ENCODE data around the gene BLCAP. TPM values are rescaled to one million over a fixed set of nuclear protein-coding genes. Genes with fewer than 3 reads are reported as not detected.

Gene BLCAP
- total and polyA plus RNA-seq, 2 of the 4 experiments (the other 2 are of a cell fraction): 17.7 to 67.3 TPM

- TF ChIP-seq RCOR1 (IDR thresholded peaks at IDR 0.05; ENCODE audit: insufficient replicate concordance, low read length): no peak
- no peak for TF ChIP-seq MXI1 (IDR thresholded peaks at IDR 0.05; ENCODE audit: borderline replicate concordance, low read depth, low read length)
Measured at GRCh38 chr20:37523012-37523391, 4.7 kb downstream of the BLCAP start (continued).

GRCh38 chr20:37522260-37523011 is 5.2 kb downstream of the BLCAP start:
- H2AK9ac ChIP-seq (replicated peaks; ENCODE audit: low read depth, low read length, poor library complexity): no peak overlapping the region
- H3K79me1 ChIP-seq (ENCODE audit: low read depth in 1 of 2, low read length in 2 of 2): peaks cover 44 to 86% of the 10 kb centered on the region in 2 experiments
- TF ChIP-seq SMC3 (IDR thresholded peaks at IDR 0.05; ENCODE audit: low read depth, low read length): no peak
- no peak for TF ChIP-seq MAZ (IDR thresholded peaks at IDR 0.05; ENCODE audit: borderline replicate concordance, low read depth, low read length)
- TF ChIP-seq CHD1 (IDR thresholded peaks at IDR 0.05; ENCODE audit: low read depth, low read length): no peak
- no peak for TF ChIP-seq USF2 (IDR thresholded peaks at IDR 0.05; ENCODE audit: low read depth, low read length)
- no peaks in the 10 kb centered on the region for H3K27me3 ChIP-seq (ENCODE audit: control insufficient read depth, insufficient read depth, low read length)
- no peak overlapping the region for H3K56ac ChIP-seq (ENCODE audit: extremely low read depth, insufficient read depth, low read length)
- no peak overlapping the region for H4K91ac ChIP-seq (ENCODE audit: insufficient read depth, low read depth, low read length)
- intact Hi-C loops (cut with micrococcal nuclease) (no loop called here), in situ Hi-C loops (cut with MboI; ENCODE audit: low sequenced_read_pairs) (no loop called here), dilution Hi-C loops (cut with HindIII; ENCODE audit: low sequenced_read_pairs, unreplicated experiment) (no loop called here)
- H2BK15ac ChIP-seq (ENCODE audit: low read depth, low read length): no peak overlapping the region
- no peaks in the 10 kb centered on the region for H3K9me3 ChIP-seq (ENCODE audit: control insufficient read depth, insufficient read depth, low read length)
- H2BK120ac ChIP-seq (ENCODE audit: low read depth, low read length): no peak overlapping the region
- H4K20me1 ChIP-seq (ENCODE audit: insufficient read depth, low read length): peaks cover 88% of the 10 kb centered on the region
- H3K4me3 ChIP-seq (ENCODE audit: insufficient read depth, low read depth, low read length): no peak overlapping the region
- H3K18ac ChIP-seq (ENCODE audit: low read depth, low read length): no peak overlapping the region
- H3K4ac ChIP-seq (ENCODE audit: low read depth, low read length): no peak overlapping the region
- no peak overlapping the region for H3K14ac ChIP-seq (replicated peaks; ENCODE audit: low read depth, low read length)
- peak; percentile 35 for DNase-seq
- no peak overlapping the region for H3K4me2 ChIP-seq (ENCODE audit: low read depth, low read length)
- 0 out of 2 replicates have a peak overlapping the region, but pooled peaks have one; percentile 3 for H2AK5ac ChIP-seq (ENCODE audit: low read depth, low read length)
- POLR2A ChIA-PET (ENCODE audit: unreplicated experiment): interaction anchor here (0.5 kb wide), 1 partner anchor 176 kb away, joined by 11 read pairs; the partner anchor contains the start of gene SRC
- no peak overlapping the region for H2BK20ac ChIP-seq (ENCODE audit: low read depth, low read length)
- peaks cover 13% of the 10 kb centered on the region; the same call in 1 of the 2 replicates for H3K36me3 ChIP-seq (ENCODE audit: control insufficient read depth, insufficient read depth, low read length)
- peaks cover 31% of the 10 kb centered on the region for H3K9me1 ChIP-seq (ENCODE audit: insufficient read depth, low read length)
- peaks cover 28% of the 10 kb centered on the region for H3K4me1 ChIP-seq (ENCODE audit: control insufficient read depth, insufficient read depth, low read length)
- no peak overlapping the region for H3K27ac ChIP-seq (ENCODE audit: insufficient read depth, low read length)
- no peak overlapping the region for H4K5ac ChIP-seq (ENCODE audit: low read depth, low read length)
- H3K23ac ChIP-seq (ENCODE audit: low read depth, low read length): no peak overlapping the region
- CTCF ChIA-PET: no interaction called here
- no peak overlapping the region for H4K8ac ChIP-seq (ENCODE audit: low read depth in 2 of 2, low read length in 2 of 2)
- no peak overlapping the region for H3K9ac ChIP-seq (ENCODE audit: low read depth, low read length)
- ATAC-seq (ENCODE audit: low read depth): no peak
- H2AFZ ChIP-seq (replicated peaks; ENCODE audit: low read length, poor library complexity): no peak overlapping the region
- 72% methylated on average over 8 of the region's 36 CpGs; no CpG with 5 or more reads in 1 of the 2 experiments for WGBS, 2 experiments (ENCODE audit: extremely low coverage in 2 of 2, insufficient read length in 1 of 2)
- no peak overlapping the region for H2BK5ac ChIP-seq (ENCODE audit: low read depth, low read length, poor library complexity, severe bottlenecking)
- no TSS peak for BruUV-seq (replicated peaks)
